DMS 273 treated with DMSO at 0.1 percent for 48 hours (cell line): ENCODE results near the gene NAA16.
"Not testable (repeated sequence)": the region's sequence is repeated elsewhere in the genome, so short reads cannot be mapped to it uniquely, and the experiment has no call there.

Source experiments
- DNase-seq: peaks from one replicate; lab custom pipeline; 2025; lab: John Stamatoyannopoulos, UW

The NAA16 gene

DNA sequence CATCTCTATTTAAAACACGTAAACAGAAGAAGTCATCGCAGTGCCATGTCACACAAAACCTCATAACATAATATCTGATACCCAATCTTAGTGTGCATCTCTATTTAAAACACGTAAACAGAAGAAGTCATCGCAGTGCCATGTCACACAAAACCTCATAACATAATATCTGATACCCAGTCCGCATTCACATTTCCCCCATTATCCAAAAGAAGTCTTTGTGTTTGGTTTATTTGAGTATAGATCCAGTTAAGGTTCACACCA lies 45.2 kb downstream of the NAA16 start:
- DNase-seq: not testable (repeated sequence)

DNA sequence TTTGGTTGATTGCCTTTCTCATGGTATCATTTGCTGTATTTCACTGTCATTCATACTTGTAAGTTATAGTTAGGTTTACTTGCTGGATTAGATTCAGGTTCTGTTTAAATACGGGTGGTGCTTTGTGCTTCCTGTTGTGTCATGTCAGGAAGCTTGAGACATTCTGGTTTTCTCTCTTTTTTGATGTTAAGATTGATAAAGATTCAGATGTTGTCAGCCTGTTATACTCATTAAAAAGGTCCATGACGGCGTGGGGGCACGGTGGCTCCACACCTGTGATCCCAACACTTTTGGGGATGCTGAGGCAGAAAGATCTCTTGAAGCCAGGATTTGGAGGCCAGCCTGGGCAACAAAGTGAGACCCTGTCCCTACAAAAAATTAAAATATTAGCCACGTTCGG lies 45.7 kb downstream of the NAA16 start:
- no peak for DNase-seq

DNA sequence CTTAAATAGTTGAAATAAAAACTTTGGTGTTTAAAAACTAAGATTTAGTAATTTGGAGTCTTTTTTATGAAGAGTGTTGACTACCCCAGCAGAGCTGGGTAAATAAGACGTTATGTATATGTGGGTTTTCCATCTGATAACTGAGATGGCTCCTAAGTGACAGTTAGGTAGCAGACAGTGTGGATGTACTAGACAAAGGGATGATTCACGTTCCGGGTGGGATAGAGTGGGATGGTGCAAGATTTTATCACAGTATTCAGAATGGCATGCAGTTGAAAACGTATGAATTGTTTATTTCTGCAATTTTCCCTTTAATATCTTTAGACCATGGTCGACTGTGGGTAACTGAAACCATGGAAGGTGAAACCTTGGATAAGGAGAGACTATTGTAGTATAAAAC lies 50.4 kb downstream of the NAA16 start:
- DNase-seq: no peak

DNA sequence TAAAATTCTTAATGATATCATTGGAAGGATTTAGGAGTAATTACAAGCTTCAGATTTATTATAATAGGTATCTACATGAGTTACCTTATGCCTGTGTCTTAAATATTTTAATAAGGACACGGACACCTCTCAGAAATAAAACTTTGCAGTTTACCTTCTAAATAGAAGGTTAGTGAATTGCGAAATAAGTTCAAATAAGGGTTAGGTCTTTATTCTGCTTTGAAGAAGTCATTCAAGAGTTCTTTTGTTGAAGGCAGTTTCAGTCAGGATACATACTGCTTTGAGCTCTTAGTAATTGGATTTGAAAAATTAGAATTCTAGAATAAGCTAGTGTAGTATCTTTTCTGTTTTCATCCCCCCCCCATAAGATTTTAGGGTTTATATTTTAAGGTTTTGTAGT lies 53.0 kb downstream of the NAA16 start:
- DNase-seq: no peak

DNA sequence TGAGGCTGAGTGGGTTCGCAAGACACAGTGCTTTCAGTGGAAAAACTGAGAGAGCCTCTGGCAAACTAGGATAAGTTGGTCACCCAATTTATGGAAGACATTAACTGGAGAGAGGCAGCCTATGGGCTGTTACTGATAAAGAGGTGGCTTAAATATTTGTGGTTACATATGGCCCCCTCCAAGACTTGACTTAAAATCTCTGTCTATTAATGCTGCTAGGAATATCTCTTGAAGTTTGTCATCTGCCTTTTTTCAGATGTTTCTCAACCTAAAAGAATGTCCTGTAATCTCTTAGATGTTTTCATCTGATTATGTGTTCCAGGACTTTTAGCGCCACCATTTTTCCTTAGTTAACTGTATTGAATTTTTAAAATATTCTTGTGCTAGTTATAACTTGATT lies 54.6 kb downstream of the NAA16 start:
- DNase-seq: no peak

DNA sequence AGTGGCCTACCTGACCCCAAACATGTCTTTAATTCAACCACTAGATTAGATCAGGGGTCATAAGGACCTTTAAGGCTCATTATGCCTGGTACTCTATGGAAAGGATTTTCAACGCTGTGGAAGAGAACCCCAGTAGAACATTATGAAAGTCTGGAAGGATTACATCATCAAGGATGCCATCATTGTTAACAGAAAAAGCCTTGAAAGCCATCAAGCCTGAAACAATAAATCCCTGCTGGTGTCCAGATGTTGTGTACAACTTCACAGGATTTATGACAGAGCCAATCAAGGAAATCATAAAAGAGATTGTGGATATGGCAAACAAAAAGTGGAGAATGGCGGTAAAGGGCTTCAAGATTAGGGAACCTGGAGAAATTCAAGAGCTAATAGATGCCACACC lies 59.7 kb downstream of the NAA16 start:
- DNase-seq: no peak

DNA sequence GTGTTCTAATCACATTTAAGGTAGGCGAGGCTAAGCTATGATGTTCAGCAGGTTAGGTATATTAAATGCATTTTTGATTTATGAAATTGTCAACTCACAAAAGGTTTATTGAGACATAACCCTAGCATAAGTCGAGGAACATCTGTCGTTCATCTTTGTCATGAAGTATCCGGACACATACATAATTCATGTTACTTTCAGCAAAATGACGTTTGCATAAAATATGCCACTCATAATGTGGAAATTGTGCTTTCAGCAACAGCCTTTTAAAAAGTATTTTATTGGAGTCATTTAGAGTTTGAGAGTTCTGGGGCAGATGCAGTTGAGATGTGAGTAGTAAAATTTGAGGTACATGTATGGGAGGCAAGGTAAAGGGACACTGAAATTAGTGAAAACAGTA lies 66.4 kb downstream of the NAA16 start:
- no peak for DNase-seq

DNA sequence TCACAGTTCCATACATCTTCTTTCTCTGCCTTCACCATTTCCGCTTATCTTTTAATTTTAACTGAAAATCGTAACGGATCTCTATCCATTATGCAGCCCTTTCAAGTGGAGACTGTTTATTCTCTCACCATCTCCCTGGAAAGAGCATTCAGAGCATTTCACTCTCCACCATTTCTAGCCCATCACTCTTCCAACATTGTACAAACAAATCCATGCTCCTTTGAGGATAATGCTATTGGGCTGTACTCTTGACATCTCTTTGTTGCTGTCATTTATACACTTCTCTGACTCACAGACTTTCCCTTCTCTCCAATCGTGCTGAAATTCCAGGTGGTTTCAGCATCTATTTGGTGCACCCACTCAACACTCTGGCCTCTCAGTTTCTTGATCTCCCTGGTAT lies 71.4 kb downstream of the NAA16 start:
- no peak for DNase-seq

DNA sequence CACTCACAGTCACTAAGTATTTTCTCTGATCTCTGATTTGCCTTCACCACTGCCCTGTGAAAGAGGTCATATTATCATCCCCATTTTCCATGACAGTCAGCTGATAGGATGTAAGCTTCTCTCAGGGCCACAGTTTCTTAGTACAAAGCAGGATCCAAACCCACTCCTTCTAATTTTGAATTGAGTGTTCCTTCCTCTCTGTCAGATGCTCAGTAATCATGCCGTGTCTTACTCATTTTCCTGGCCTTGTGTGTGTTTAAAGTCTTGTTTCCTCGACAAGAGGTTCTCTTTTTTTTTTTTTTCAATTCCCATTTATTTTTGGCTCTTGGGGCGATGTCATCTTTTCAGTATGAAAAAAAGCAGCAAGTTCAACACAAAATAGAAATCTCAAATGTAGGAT lies 72.3 kb downstream of the NAA16 start:
- DNase-seq: no peak

DNA sequence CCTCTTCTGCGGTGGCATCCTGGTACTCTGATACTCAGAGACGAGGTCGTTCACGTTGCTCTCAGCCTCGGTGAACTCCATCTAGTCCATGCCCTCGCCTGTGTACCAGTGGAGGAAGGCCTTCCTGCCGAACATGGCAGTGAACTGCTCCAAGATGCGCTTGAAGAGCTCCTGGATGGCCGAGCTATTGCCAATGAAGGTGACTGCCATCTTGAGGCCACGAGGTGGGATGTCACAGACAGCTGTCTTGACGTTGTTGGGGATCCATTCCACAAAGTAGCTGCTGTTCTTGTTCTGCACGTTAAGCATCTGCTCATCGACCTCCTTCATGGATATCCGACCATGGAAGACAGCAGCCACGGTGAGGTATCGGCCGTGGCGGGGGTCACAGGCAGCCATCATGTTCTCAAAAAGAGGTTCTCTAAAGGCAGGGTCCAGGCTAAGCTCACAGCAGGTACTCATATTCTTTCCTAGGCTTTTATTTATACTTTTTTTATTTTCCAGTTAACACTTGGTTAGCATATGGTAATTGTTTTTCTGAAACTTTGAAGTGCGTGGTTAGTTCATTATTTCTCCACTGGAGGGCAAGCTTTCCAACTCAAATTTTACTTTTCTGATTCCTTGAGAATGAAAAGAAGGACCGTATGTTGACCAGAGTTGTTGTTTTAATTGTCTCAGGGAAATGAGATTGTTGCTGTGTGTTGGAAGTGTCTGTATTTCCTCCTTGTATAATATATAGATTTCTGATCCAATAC lies 73.9 kb downstream of the NAA16 start:
- DNase-seq: no peak

DNA sequence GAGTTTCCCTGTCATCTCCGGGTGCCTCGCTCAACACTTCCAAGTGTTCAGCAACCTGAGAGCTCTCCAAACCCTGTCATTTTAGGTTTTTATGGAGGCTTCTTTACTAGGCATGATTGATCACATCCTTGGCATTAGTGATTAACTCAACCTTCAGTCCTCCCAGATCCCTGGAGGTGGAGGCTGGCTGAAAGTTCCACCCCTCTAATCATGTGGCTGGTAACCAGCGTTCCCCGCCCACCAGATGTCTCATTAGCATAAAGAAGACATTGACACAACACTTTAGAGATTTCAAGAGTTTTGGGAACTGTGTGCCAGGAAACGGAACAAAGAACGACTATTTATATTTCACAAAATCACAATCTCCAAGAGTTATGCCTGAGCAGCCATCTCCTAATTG lies 75.1 kb downstream of the NAA16 start:
- no peak for DNase-seq

DNA sequence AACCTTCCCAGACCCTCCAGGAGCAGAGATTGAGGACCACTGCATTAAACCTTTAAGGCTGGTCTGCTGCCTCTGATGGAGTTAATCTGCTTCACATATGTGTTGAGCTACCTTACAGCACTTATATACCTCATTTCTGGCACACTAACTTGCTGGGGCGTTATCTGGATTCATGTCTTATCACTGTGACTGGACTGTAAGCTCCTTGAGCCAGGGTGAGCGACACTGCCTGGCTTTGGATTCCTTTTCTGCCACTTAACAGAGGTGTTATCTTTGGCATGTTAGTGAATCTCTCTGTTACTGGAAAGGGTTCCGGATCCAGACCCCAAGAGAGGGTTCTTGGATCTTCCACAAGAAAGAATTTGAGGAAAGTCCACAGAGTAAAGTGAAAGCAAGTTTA lies 76.5 kb downstream of the NAA16 start:
- DNase-seq: no peak

DNA sequence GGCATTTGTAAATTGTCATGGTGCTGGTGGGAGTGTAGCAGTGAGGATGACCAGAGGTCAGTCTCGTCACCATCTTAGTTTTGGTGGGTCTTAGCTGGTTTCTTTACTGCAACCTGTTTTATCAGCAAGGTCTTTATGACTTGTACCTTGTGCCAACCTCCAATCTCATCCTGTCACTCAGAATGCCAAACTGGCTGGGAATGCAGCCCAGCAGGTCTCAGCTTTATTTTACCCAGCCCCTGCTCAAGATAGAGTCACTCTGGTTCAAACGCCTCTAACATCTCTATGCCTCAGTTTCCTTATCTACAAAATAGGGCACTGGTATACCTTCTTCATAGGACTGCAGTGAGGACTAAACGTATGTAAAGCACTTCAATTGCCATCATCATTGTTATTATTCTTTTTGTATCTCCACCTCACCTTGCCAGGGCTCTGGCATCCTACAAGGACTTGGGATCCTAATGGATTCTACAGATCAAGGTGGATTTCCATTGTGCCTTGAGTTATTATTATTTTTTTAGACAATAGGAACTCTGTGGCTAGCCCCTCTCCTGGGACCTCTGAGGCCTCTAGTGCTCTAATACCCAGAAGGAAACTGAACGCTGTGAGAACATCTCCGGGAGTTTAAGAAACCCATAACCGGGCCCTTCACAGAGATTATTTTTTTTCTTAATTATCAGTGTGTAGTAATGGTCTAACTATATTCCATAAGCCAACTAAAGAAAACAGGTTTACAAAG lies 77.2 kb downstream of the NAA16 start:
- no peak for DNase-seq

DNA sequence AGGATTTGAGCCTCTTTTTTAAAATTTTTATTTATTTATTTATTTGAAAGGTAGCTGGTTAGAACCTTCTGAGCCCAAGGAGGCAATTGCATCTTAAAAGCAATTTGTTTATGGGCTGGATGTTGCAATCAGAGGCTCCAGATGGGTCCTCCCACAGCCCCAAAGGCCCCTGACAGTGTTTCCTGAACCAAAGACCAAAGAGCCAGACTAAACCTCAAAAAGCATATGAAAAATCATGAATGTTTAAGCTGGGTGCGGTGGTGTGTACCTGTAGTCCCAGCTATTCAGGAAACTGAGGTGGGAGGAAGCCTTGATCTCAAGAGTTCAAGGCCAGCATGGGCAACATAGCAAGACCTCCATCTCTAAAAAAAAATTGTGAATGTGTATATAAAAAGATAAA lies 78.5 kb downstream of the NAA16 start:
- DNase-seq: no peak

DNA sequence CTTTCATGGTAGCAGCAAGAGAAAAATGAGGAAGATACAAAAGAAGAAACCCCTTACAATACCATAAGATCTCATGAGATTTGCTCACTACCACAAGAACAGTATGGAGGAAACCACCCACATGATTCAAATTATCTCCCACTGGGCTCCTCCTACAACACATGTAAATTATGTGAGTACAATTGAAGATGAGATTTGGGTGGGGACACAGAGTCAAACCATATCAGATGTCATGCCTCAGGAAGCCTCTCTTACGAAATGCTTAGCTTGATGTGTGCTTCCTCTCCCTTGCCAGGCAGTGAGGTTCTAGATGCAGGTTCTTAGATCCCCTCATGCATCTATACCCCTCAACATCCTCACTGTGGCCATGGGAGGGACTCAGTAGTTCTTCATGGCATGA lies 83.1 kb downstream of the NAA16 start:
- DNase-seq: no peak

DNA sequence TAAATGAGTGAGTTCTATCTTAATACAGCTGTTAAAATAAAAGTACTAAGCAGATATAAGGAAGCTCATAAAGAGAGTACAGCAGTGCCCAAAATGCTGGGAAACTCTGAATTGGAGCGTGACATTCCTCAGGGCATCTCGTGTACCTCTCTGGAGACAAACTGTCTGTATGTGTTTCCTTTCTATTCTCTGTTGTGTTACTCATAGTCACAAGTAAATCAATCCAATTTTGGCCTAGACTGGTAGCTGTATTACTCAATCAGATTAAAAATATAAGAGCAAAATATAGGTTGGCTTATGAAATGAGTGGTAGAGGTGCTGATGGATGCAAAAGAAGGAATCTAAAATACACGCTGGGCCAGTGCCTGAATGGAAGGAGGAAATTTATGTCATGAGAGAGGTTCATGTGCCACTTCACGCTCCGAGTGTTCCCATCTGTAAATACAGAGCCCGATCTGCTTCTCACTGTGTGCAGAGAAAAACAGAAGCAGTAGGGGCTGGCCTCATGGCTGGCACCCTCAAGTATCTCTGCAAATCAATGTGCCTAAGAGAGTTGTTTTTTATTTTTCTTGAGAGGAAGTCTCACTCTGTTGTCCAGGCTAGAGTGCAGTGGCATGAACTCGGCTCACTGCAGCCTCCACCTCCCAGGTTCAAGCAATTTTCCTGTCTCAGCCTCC lies 87.6 kb downstream of the NAA16 start:
- DNase-seq: no peak

DNA sequence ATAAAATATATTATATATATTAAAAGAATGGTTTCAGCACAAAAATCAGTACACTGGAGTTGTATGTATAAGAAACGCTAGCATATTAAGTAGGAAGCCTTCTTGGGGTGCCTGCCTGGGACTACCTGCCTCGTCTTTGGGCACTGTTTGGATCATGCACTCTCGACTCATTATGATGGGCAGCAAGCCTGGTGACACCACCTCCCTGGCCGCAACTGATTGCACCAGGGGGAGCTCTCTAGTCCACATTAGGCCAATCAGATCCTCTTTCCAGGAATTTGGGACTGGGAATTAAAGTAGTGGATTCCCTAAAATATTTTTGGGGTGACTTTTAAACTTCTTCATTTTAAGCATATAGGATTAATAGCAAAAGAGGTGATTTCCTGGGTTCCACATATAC lies 90.3 kb downstream of the NAA16 start:
- DNase-seq: no peak

DNA sequence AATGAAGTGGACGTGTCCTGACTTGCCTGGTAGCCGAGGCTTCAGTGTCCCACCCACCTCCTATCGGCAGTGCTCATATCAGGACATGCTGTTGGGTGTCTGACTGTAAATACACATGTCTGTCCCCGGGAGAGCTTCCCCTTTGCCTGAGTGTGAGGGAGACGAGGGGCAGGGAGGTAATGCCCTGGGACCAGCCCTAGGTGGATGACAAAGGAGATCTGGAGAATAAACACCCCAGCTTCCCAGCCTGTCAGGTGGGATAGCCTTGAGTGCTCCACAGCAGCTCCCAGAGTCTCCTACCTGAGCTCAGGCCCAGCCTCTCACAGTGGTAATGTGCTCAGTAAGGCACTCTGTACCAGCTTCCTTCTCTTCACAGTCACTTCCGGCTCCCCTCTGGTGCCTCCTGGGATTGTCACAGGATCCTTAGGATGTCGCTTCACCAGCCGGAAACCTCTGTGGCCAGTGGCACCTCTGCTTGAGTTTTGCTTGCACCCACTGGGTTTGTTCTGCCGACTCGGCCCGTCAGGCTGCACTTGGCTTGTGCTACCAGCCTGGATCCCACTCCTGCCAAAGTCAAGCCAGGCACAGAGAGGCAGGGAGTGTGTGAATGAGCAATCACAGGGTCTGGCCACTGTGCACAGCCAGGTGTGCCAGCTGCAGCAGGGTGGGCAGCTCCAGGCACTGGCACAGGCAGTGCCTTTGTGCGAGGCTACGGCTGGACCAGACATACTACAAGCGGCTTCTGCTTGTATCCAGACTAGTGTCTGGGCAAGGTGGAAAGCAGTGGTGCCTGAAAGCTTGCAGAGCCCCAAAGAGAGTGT lies 91.8 kb downstream of the NAA16 start:
- no peak for DNase-seq

DNA sequence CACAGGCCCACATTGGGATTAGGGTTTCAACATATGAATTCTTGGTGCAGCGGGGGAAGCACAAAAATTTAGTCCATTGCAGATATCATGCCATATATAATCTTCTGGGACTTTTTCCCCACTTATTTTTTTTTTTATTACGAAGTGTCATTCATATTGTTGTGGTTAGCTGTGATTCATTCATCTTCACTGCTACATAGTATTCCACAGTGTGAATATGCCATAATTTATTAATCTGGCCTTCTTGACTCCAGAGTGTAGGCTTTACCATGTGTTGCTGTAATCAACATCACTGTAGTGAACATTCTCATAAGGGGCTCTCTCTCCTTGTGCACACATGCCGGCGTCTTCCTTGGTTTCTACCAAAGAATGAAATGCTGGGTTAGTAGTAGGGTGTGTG lies 92.9 kb downstream of the NAA16 start:
- DNase-seq: no peak

DNA sequence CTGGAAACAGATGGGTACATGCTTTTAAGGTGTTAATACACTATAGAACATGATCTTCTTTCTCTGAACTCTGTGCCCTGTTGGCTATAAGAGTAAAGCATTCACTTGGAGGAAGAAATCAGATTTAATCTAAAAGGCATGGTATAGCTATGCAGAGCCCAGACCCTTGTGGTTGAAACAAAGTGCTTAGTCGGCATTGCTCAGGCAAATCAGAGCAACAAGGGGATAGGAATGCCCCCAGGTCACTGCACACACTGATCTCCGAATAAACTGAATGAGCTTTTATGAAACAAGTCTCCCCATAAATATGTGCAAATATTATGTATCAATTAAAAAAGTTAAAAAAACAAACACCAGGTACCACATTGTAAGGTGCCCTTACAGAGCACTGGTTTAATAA lies 94.3 kb downstream of the NAA16 start:
- no peak for DNase-seq

DNA sequence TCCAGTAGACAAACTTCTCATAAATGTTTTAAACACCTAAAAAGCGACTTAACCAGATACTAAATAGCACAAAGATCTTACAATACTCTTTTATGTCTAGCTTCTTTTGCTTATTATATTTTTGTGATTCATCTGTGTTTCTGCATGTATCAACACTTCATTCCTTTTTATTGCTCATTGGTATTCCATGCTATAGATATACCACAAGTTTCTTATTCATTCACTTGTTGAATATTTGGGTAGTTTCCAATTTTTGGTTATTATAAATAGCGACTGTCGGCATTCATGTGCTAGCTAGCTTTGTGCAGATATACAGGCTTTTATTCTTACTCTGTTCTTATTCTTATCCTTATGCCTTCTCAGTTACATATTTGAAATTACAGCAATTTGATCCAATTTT lies 96.3 kb downstream of the NAA16 start:
- DNase-seq: no peak

DNA sequence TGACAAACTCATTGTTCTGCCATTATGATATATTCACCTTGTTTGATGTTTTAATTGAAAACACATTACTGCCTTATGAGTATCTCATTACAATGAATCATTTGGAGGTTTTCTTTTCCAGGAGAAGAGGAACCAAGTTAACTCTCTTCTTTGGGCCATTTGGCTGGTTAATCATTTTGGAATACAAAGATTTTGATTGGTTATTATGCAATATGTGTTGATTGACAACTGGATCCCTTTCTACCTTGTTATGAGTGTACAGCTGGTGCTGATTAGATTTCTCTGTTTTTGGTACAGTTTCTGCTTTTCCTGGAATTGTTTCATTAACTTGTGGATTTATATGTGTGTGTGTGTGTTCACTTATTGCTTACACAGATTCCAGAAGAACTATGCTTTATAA lies 97.1 kb downstream of the NAA16 start:
- no peak for DNase-seq

DNA sequence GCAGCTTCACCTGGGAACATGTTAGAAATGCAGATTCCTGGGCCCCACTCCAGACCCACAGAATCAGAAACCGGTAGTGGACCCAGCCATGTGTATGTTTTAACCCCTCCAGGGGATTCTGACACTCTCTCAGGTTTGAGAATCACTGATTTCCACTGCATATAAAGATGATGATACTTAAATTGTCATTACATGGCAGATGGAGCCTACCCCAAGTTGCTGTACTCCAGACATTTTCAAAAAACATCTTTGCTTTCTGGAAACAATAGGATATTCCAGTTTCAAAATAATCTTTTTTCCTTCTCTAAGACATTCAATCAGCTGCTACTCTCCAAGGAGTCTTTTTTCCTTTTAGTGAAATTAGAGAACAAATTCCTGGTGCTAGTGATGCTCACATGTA lies 97.7 kb downstream of the NAA16 start:
- DNase-seq: no peak
